ENCODE data around the gene CHGA. TPM values are rescaled to one million over a fixed set of nuclear protein-coding genes. Genes with fewer than 3 reads are reported as not detected.

The CHGA gene
- total and polyA plus RNA-seq, 4 donors, result 0.05 TPM; not detected in 3

DNA sequence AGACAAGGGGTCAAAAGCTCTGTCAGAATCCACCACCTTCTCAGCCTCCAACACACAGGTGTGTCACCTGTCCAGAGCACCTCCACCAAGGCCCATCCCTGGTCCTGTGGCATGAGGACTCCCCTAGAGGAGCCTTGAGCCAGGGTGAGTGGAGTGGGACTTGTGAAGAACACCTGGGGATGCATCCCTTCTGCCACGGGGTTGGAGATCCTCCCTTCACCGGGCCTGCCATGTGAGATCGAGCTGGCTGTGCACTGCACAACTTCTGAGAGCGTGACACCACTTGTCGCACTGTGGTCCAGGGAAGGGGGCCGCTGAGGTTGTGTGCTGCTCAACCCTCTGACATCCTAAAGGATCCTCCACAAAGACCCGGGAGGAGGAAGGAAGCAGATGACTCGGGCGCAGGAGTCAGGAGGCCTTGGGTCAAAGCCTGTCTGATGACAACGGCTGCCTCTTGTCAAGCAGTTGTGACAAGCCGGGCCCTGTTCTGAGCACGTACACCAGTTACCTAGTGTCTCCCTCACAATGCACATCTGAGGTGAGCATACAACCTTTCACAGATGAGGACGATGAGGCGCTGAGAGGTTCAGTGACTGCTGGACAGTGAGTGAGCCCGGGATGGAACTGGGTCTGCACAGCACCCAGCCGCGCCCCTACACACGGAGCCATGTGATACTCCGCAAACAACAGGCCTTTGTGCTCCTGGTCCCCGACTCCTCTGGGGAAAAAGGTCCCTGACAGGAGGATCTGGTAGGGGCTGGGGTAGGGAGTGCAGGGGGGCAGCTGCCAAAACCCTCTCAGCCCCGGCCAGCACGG lies 35.6 kb downstream of the CHGA start:
- TF ChIP-seq RAD21 (IDR thresholded peaks at IDR 0.05), result no peak
- peaks cover 4 to 8% (median 6%) of the 10 kb centered on the region in 4 donors for H3K4me1 ChIP-seq (ENCODE audit: control insufficient read depth in 4 of 4, insufficient read depth in 4 of 4, low read length in 3 of 4)
- no peak overlapping the region for H3K4me3 ChIP-seq (ENCODE audit: low read depth in 1 of 3, low read length in 3 of 3)
- H3K36me3 ChIP-seq (ENCODE audit: control insufficient read depth in 4 of 4, insufficient read depth in 3 of 4, low read depth in 1 of 4, low read length in 3 of 4), result peaks cover 1 to 58% (median 7%) of the 10 kb centered on the region in 4 donors
- WGBS, result 92% methylated on average over 22 of the region's 22 CpGs
- no peak overlapping the region for H3K9ac ChIP-seq (ENCODE audit: low read depth in 1 of 2, low read length in 2 of 2)
- H3K9me3 ChIP-seq (ENCODE audit: control insufficient read depth in 4 of 4, low read length in 3 of 4), result no peaks in the 10 kb centered on the region
- no peak for DNase-seq (ENCODE audit: low spot score)
- H3K27ac ChIP-seq (ENCODE audit: low read depth in 1 of 2, low read length in 2 of 2), result no peak overlapping the region
- H3K27me3 ChIP-seq (ENCODE audit: control insufficient read depth in 4 of 4, insufficient read depth in 4 of 4, low read length in 3 of 4), result no peaks in the 10 kb centered on the region

DNA sequence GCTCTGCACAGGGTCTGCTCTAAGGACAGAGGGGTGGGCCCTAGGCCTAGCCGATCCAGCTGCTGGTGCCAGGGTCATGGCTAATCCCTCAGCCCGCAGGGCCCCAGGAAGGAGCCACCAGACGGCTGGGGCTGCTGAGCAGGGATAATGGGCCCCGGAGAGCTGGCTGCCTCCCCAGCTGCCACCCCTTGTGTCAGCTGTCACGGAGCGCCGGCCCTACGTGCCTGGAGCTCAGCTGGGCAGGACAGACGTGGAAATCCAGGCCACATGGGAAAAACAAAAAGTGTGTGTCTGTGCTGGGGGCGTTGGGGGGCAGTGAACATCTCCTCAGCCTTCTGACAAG lies 36.2 kb downstream of the CHGA start:
- TF ChIP-seq HNF4A (conservative IDR thresholded peaks at IDR 0.05) (no peak), REST (IDR thresholded peaks at IDR 0.05) (no peak), FOXA1 (IDR thresholded peaks at IDR 0.05) (no peak), YY1 (IDR thresholded peaks at IDR 0.05) (no peak), MAX (IDR thresholded peaks at IDR 0.05) (no peak), SP1 (IDR thresholded peaks at IDR 0.05) (no peak), EGR1 (IDR thresholded peaks at IDR 0.05; ENCODE audit: low read depth in 2 of 2) (no peak), NR2F2 (IDR thresholded peaks at IDR 0.05) (no peak), TAF1 (conservative IDR thresholded peaks at IDR 0.05) (no peak), FOXA2 (IDR thresholded peaks at IDR 0.05) (no peak), JUND (IDR thresholded peaks at IDR 0.05) (no peak), RXRA (IDR thresholded peaks at IDR 0.05) (no peak), GABPA (IDR thresholded peaks at IDR 0.05 in 1 of 2, conservative IDR thresholded peaks at IDR 0.05 in 1 of 2) (no peak), RAD21 (IDR thresholded peaks at IDR 0.05) (no peak), HNF4G (IDR thresholded peaks at IDR 0.05) (no peak)
- TF ChIP-seq, protein P1, sequence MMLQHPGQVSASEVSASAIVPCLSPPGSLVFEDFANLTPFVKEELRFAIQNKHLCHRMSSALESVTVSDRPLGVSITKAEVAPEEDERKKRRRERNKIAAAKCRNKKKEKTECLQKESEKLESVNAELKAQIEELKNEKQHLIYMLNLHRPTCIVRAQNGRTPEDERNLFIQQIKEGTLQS (IDR thresholded peaks at IDR 0.05), result no peak
- TF ChIP-seq, protein P2, sequence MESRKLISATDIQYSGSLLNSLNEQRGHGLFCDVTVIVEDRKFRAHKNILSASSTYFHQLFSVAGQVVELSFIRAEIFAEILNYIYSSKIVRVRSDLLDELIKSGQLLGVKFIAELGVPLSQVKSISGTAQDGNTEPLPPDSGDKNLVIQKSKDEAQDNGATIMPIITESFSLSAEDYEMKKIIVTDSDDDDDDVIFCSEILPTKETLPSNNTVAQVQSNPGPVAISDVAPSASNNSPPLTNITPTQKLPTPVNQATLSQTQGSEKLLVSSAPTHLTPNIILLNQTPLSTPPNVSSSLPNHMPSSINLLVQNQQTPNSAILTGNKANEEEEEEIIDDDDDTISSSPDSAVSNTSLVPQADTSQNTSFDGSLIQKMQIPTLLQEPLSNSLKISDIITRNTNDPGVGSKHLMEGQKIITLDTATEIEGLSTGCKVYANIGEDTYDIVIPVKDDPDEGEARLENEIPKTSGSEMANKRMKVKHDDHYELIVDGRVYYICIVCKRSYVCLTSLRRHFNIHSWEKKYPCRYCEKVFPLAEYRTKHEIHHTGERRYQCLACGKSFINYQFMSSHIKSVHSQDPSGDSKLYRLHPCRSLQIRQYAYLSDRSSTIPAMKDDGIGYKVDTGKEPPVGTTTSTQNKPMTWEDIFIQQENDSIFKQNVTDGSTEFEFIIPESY (IDR thresholded peaks at IDR 0.05), result no peak
- TF ChIP-seq, protein P3, sequence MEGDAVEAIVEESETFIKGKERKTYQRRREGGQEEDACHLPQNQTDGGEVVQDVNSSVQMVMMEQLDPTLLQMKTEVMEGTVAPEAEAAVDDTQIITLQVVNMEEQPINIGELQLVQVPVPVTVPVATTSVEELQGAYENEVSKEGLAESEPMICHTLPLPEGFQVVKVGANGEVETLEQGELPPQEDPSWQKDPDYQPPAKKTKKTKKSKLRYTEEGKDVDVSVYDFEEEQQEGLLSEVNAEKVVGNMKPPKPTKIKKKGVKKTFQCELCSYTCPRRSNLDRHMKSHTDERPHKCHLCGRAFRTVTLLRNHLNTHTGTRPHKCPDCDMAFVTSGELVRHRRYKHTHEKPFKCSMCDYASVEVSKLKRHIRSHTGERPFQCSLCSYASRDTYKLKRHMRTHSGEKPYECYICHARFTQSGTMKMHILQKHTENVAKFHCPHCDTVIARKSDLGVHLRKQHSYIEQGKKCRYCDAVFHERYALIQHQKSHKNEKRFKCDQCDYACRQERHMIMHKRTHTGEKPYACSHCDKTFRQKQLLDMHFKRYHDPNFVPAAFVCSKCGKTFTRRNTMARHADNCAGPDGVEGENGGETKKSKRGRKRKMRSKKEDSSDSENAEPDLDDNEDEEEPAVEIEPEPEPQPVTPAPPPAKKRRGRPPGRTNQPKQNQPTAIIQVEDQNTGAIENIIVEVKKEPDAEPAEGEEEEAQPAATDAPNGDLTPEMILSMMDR (IDR thresholded peaks at IDR 0.05; ENCODE audit: low read depth, low read length, missing input control), result no peak
- 88% methylated on average over 10 of the region's 10 CpGs for WGBS
- Histone ChIP-seq H3K9me3 (ENCODE audit: control insufficient read depth in 4 of 4, low read length in 3 of 4) (no peaks in the 10 kb centered on the region), H3K4me1 (ENCODE audit: control insufficient read depth in 4 of 4, insufficient read depth in 4 of 4, low read length in 3 of 4) (peaks cover 9 to 13% (median 11%) of the 10 kb centered on the region in 4 donors), H3K27me3 (ENCODE audit: control insufficient read depth in 4 of 4, insufficient read depth in 4 of 4, low read length in 3 of 4) (no peaks in the 10 kb centered on the region), H3K4me3 (ENCODE audit: low read depth in 1 of 3, low read length in 3 of 3) (no peak overlapping the region), H3K27ac (ENCODE audit: low read depth in 1 of 2, low read length in 2 of 2) (no peak overlapping the region), H3K9ac (ENCODE audit: low read depth in 1 of 2, low read length in 2 of 2) (no peak overlapping the region), H3K36me3 (ENCODE audit: control insufficient read depth in 4 of 4, insufficient read depth in 3 of 4, low read depth in 1 of 4, low read length in 3 of 4) (peaks cover 1 to 56% (median 7%) of the 10 kb centered on the region in 4 donors)
- DNase-seq (ENCODE audit: low spot score), result no peak

Data from liver (tissue), 9 donors.